Heart left ventricle (tissue), 13 donors: ENCODE data around the gene SLC18B1.

ENCODE experiments used
- CTCF ChIP-seq, 12 donors: fragments of 200-600 bp; sonication (generic) in 4 of 12; IDR thresholded peaks; one replicate each; pipeline versions ENCODE4 v1.5.0 to v1.8.0; 2018 to 2022; ENCODE audit warnings: antibody characterized with exemption in 12 of 12, mild to moderate bottlenecking in 5 of 12
- POLR2A ChIP-seq, 2 donors: fragments of 450-650 bp; IDR thresholded peaks; one replicate each; pipeline ENCODE4 v1.6.1; 2017; ENCODE audit warnings: antibody characterized with exemption in 2 of 2, mild to moderate bottlenecking in 2 of 2, moderate library complexity in 2 of 2
- donor health status: ischemic (EF 13 %, LVEDD 7.1; RV severe dilation, severe dysfunction).
- donor health status: DM: no; HTN: yes; CAD: no.
- donor health status: DM: no; HTN: no; CAD: no.
- donor health status: ischemic (EF 25% LVEDD 6.9; RV normal size, moderate dysfunction).
- donor health status: ischemic (EF 25% LVEDD 5.7; RV mildly dilated, moderate dysfunction).
- donor health status: ischemic (EF 35%, LVEDD 5.7; RV mildly dilated, moderate dysfunction).
- donor health status: nonischemic (EF 11% LVEDD 7.7; RV severe dilation, severe dysfunction).
- donor health status: DM: yes; HTN: yes; CAD: no.
- donor health status: PGD.
- donor health status: ischemic (EF 29% LVEDD 5.4; RV normal size, mild dysfunction).
- donor health status: nonischemic (EF 23%, LVEDD 6.1; RV moderate dilation, normal function).

- TF ChIP-seq POLR2A (IDR thresholded peaks at IDR 0.05) = no peak
- no peak for TF ChIP-seq CTCF (IDR thresholded peaks at IDR 0.05)
These were observed 19.3 kb upstream of the SLC18B1 start for GRCh38 chr6:132817554-132818403.
